Right atrium auricular region (tissue), 2 donors: ENCODE data around the gene IL17RC. TPM values are rescaled to one million over a fixed set of nuclear protein-coding genes. Genes with fewer than 3 reads are reported as not detected.

ENCODE experiments used
- DNase-seq: peaks from one replicate; pipeline ENCODE4 v3.0.0-alpha.2; 2019; ENCODE audit warnings: low spot score
- H3K27ac ChIP-seq, 2 donors: fragments of 200-600 bp; sonication (generic); 1 replicate in 1 of 2; 2 replicates in 1 of 2; pipeline ENCODE4 v1.5.1; 2016 to 2019
- H3K27me3 ChIP-seq, 2 donors: fragments of 200-600 bp; sonication (generic); one replicate each; pipeline versions ENCODE4 v1.5.1 to v1.6.0; 2017 to 2019
- H3K36me3 ChIP-seq: fragments of 200-600 bp; sonication (generic); one replicate; pipeline ENCODE4 v1.5.1; 2016
- H3K4me1 ChIP-seq, 2 donors: fragments of 200-600 bp; sonication (generic); one replicate each; pipeline versions ENCODE4 v1.5.1 to v1.6.0; 2017 to 2019
- H3K4me3 ChIP-seq, 2 donors: fragments of 200-600 bp; sonication (generic); 1 replicate in 1 of 2; 2 replicates in 1 of 2; pipeline ENCODE4 v1.5.1; 2017 to 2019; ENCODE audit warnings: mild to moderate bottlenecking in 1 of 2, moderate library complexity in 1 of 2
- H3K9me3 ChIP-seq, 2 donors: fragments of 200-600 bp; sonication (generic); one replicate each; pipeline ENCODE4 v1.5.1; 2019
- CTCF ChIP-seq, 2 donors: fragments of 200-600 bp; sonication (generic); IDR thresholded peaks; one replicate each; pipeline ENCODE4 v1.5.1; 2019; ENCODE audit warnings: antibody characterized with exemption in 2 of 2
- total RNA-seq, 2 donors: library from RNA; depleted of rRNA; stranded (reverse); fragments of >200 nt; gene quantifications; one replicate each; pipeline ENCODE4 v1.1.0, GENCODE V29; 2016

The IL17RC gene
- total RNA-seq, 2 donors from 2014 or later = 32.5 to 49.1 TPM

DNA sequence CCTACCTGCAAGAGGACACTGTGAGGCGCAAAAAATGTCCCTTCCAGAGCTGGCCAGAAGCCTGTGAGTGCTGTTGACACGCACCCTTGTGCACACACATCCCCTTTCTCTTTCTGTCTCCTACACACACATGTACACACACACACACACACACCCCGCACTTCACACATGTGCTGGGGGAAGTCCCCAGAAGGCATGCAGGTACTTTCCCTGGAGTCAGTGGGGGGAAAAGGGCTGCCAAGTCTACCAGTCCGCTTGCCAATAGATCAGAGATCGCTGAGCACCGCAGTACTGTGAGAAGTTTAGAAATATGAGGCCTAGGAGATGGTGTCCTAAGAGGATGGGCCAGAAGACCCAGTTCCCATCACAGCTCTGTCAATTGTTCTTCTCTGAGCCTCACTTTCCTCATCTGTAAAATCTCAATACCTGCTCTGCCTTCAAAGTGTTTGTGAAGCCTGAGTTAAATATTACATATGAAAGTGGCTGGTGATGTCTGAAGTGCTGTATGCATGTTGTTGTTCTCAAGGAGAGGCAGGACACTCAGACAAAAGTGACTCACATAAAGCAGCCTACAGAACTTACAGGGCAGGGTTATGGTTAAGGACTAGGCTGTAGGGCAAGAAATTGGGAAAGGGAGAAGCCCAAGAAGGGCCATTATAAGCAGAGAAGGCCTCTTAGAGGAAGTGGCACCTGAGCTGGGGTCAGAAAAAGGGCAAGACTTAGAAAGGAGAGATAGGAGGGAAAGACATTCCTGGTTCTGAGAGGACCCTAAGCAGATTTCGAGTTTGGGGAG lies 7.5 kb upstream of the IL17RC start:
- H3K27ac ChIP-seq = no peak overlapping the region
- no peak for TF ChIP-seq CTCF (IDR thresholded peaks at IDR 0.05)
- no peaks in the 10 kb centered on the region for H3K9me3 ChIP-seq
- DNase-seq = no peak
- H3K36me3 ChIP-seq = no peaks in the 10 kb centered on the region
- no peak overlapping the region for H3K4me3 ChIP-seq
- peaks cover 0 to under 1% of the 10 kb centered on the region in 2 donors for H3K4me1 ChIP-seq
- H3K27me3 ChIP-seq = no peaks in the 10 kb centered on the region

- H3K27ac ChIP-seq = no peak overlapping the region
- H3K4me3 ChIP-seq = no peak overlapping the region
- peaks cover 0 to 20% of the 10 kb centered on the region in 2 donors for H3K4me1 ChIP-seq
- H3K9me3 ChIP-seq = no peaks in the 10 kb centered on the region
- no peaks in the 10 kb centered on the region for H3K36me3 ChIP-seq
- no peak for DNase-seq
- no peak for TF ChIP-seq CTCF (IDR thresholded peaks at IDR 0.05)
- no peaks in the 10 kb centered on the region for H3K27me3 ChIP-seq
These were observed 5.0 kb upstream of the IL17RC start for GRCh38 chr3:9911863-9912262.

DNA sequence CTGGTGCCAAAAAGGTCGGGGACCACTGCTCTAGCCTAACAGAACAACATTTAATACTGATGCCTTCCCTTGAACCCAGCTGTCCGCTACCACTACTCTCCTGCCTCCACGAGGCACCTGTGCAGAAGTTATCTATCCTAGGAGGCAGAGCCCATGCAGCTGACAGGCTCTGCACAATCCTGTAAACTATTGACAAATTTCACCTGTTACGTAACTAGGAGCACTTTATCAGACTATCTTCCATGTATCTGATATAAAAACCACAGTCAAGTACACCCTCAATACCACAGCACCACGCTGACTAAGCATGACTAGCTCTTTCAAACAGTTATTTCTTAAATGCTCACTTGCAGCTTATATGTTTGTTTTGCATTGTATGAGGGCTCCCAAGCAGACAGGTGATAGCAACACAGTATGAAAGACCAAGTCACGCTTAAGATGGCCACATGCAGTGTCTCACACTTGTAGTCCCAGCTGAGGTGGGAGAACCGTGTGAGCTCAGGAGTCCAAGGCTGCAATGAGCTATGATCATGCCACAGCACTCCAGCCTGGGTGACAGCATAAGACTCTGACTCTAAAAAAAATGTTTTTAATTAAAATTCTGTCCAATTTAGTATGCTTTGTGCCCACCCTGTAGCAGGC lies 4.5 kb upstream of the IL17RC start:
- no peaks in the 10 kb centered on the region for H3K36me3 ChIP-seq
- no peak overlapping the region for H3K27ac ChIP-seq
- no peaks in the 10 kb centered on the region for H3K9me3 ChIP-seq
- no peak overlapping the region for H3K4me3 ChIP-seq
- no peaks in the 10 kb centered on the region for H3K27me3 ChIP-seq
- H3K4me1 ChIP-seq = peaks cover 0 to 24% of the 10 kb centered on the region in 2 donors
- TF ChIP-seq CTCF (IDR thresholded peaks at IDR 0.05) = no peak
- DNase-seq = no peak

DNA sequence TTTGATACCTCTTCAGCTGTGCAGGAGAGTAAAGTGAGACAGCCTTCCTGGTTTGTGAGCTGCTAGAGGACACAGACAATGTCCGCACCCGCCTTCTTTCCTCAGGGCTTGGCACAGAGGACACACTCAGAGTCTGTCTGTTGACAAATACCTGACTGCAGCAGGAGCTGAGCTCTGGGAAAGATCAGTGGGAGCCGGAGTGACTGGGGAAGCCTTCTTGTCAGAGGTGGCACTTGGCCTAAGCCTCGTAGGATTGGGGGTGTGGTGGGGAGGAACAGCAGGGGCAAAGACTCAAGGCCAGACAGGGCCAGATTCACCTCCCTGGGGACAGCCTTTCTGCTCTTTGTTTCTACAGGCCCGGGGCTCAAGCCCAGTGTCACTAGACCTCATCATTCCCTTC lies 3.3 kb upstream of the IL17RC start:
- Histone ChIP-seq H3K4me3 (no peak overlapping the region), H3K9me3 (no peaks in the 10 kb centered on the region), H3K36me3 (no peaks in the 10 kb centered on the region), H3K27ac (no peak overlapping the region), H3K4me1 (peaks cover 0 to 36% of the 10 kb centered on the region in 2 donors), H3K27me3 (no peaks in the 10 kb centered on the region)
- no peak for DNase-seq
- no peak for TF ChIP-seq CTCF (IDR thresholded peaks at IDR 0.05)

DNA sequence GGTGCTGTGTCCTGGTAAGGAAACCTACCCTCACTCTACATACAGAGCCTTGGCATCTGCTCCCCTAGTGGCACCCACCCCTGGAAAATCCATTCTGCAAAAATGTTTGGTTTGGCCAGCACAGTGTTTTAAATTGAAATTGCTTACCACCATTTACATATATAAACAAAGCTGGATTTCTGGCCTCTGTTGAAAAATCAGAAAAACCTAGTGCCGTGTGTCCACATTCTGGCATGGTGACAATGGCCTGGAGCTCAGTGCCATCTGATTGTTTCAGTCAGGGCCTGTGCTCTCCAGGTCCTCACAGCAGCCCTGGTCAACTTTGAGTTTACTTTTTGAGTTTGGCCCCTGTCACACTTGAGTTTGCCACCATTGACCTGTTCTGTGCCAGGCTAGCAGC lies 2.9 kb upstream of the IL17RC start:
- H3K27me3 ChIP-seq = no peaks in the 10 kb centered on the region
- no peak overlapping the region for H3K27ac ChIP-seq
- H3K4me3 ChIP-seq = no peak overlapping the region
- no peak for TF ChIP-seq CTCF (IDR thresholded peaks at IDR 0.05)
- H3K9me3 ChIP-seq = no peaks in the 10 kb centered on the region
- DNase-seq = no peak
- H3K36me3 ChIP-seq = no peaks in the 10 kb centered on the region
- H3K4me1 ChIP-seq = peaks cover 0 to 36% of the 10 kb centered on the region in 2 donors
